A673 (cell line): ENCODE measurements around the gene FBXO38. TPM values are rescaled to one million over a fixed set of nuclear protein-coding genes. Genes with fewer than 3 reads are reported as not detected.

Source experiments
- BruUV-seq: library from RNA; stranded (reverse); fragments of 400-500 nt; replicated peaks from 2 replicates; lab custom pipeline; 2021; lab: Mats Ljungman, UMichigan
- CTCF ChIA-PET: fragments of 300-600 bp; sonication (Branson Sonifier 250); formaldehyde crosslinking; loops from one replicate; lab custom pipeline; 2022; ENCODE audit warnings: antibody characterized with exemption; lab: Charles Lee
- POLR2A ChIA-PET: fragments of 300-600 bp; sonication (Branson Sonifier 250); formaldehyde crosslinking; loops from one replicate; lab custom pipeline; 2022; ENCODE audit warnings: antibody characterized with exemption; ENCODE audit not compliant: low non-redundant PET; lab: Charles Lee
- DNase-seq: peaks from one replicate; pipeline ENCODE4 v3.0.0-alpha.2; 2015; ENCODE audit warnings: low spot score
- H3K27ac ChIP-seq: fragments of 200-600 bp; sonication (generic); 2 replicates; pipeline ENCODE4 v1.5.1; 2016; ENCODE audit warnings: mixed run types, low read depth, mild to moderate bottlenecking, mixed read lengths, antibody characterized with exemption, low read length; ENCODE audit not compliant: poor library complexity, severe bottlenecking
- H3K27me3 ChIP-seq: fragments of 200-600 bp; sonication (generic); replicated peaks from 2 replicates; pipeline ENCODE4 v1.6.1; 2017; ENCODE audit warnings: mixed run types, low read depth, mild to moderate bottlenecking, mixed read lengths, antibody characterized with exemption, low read length; ENCODE audit not compliant: insufficient read depth, poor library complexity
- H3K36me3 ChIP-seq: fragments of 200-600 bp; sonication (generic); 2 replicates; pipeline ENCODE4 v1.6.1; 2016; ENCODE audit warnings: mixed run types, mild to moderate bottlenecking, mixed read lengths, antibody characterized with exemption, low read length; ENCODE audit not compliant: insufficient read depth, poor library complexity, severe bottlenecking
- H3K4me1 ChIP-seq: fragments of 200-600 bp; sonication (generic); 2 replicates; pipeline ENCODE4 v1.6.1; 2017; ENCODE audit warnings: mixed run types, mild to moderate bottlenecking, mixed read lengths, antibody characterized with exemption, low read length; ENCODE audit not compliant: insufficient read depth, poor library complexity, severe bottlenecking
- H3K4me3 ChIP-seq: fragments of 200-600 bp; sonication (generic); 2 replicates; pipeline ENCODE4 v1.5.1; 2016; ENCODE audit warnings: low read depth, mixed run types, mild to moderate bottlenecking, mixed read lengths, low read length; ENCODE audit not compliant: poor library complexity, severe bottlenecking
- H3K9me3 ChIP-seq: fragments of 200-600 bp; sonication (generic); 2 replicates; pipeline ENCODE4 v1.6.1; 2016; ENCODE audit warnings: mixed run types, low read depth, mild to moderate bottlenecking, mixed read lengths, antibody characterized with exemption, low read length; ENCODE audit not compliant: poor library complexity, severe bottlenecking
- CTCF ChIP-seq: fragments of 300-800, 200-600 bp; sonication (generic); conservative IDR thresholded peaks from 2 replicates; pipeline ENCODE4 v1.5.1; 2017; ENCODE audit warnings: low read depth, mild to moderate bottlenecking, antibody characterized with exemption, low read length, moderate library complexity, mixed read lengths
- EZH2 ChIP-seq: fragments of 200-600 bp; sonication (generic); IDR thresholded peaks from 2 replicates; pipeline ENCODE4 v1.6.1; 2017; ENCODE audit warnings: borderline replicate concordance, low read depth, mild to moderate bottlenecking, mixed read lengths, antibody characterized with exemption, low read length; ENCODE audit not compliant: poor library complexity, severe bottlenecking
- intact Hi-C: fragments of 100-400 bp; cut with micrococcal nuclease; formaldehyde crosslinking; loops from one replicate; pipeline ENCODE4 v1.10.0; 2022; ENCODE audit not compliant: unreplicated experiment
- total RNA-seq: library from RNA; stranded (reverse); gene quantifications from 2 replicates; pipeline ENCODE4 v1.2.3, GENCODE V29; 2021

Gene FBXO38
- total RNA-seq, 1 experiment from 2014 or later, result 36.7 TPM

- no TSS peak for BruUV-seq
- POLR2A ChIA-PET, result no interaction called here
- Histone ChIP-seq H3K9me3 (no peaks in the 10 kb centered on the region), H3K4me3 (no peak overlapping the region), H3K27me3 (peaks cover 3% of the 10 kb centered on the region), H3K27ac (no peak overlapping the region), H3K4me1 (no peaks in the 10 kb centered on the region), H3K36me3 (no peaks in the 10 kb centered on the region)
- DNase-seq, result no peak
- TF ChIP-seq CTCF (no peak), EZH2 (no peak)
- intact Hi-C loops, result no loop called here
- CTCF ChIA-PET, result no interaction called here
Observed at GRCh38 chr5:148342371-148343045, 41.2 kb upstream of the FBXO38 start.

- Histone ChIP-seq H3K4me3 (no peak overlapping the region), H3K4me1 (no peaks in the 10 kb centered on the region), H3K27me3 (peaks cover 3% of the 10 kb centered on the region), H3K9me3 (no peaks in the 10 kb centered on the region), H3K36me3 (no peaks in the 10 kb centered on the region), H3K27ac (no peak overlapping the region)
- CTCF ChIA-PET, result no interaction called here
- POLR2A ChIA-PET, result no interaction called here
- TF ChIP-seq EZH2, result no peak
- no peak for TF ChIP-seq CTCF
- intact Hi-C loops, result no loop called here
- DNase-seq, result no peak
- no TSS peak for BruUV-seq
Observed at GRCh38 chr5:148343046-148343407, 40.7 kb upstream of the FBXO38 start.

GRCh38 chr5:148343603-148344487 lies 39.9 kb upstream of the FBXO38 start:
- no peak for TF ChIP-seq EZH2
- no peak for TF ChIP-seq CTCF
- no peak for DNase-seq
- peaks cover 3% of the 10 kb centered on the region for H3K27me3 ChIP-seq
- no TSS peak for BruUV-seq
- CTCF ChIA-PET, result no interaction called here
- intact Hi-C loops, result no loop called here
- POLR2A ChIA-PET, result no interaction called here
- no peaks in the 10 kb centered on the region for H3K4me1 ChIP-seq
- H3K9me3 ChIP-seq, result no peaks in the 10 kb centered on the region
- no peak overlapping the region for H3K27ac ChIP-seq
- no peak overlapping the region for H3K4me3 ChIP-seq
- H3K36me3 ChIP-seq, result no peaks in the 10 kb centered on the region
